ENCODE results near the gene KY. TPM values are rescaled to one million over a fixed set of nuclear protein-coding genes. Genes with fewer than 3 reads are reported as not detected.

KY gene
- total RNA-seq, 2 experiments from 2014 or later, result not detected

- Histone ChIP-seq H2AFZ (ENCODE audit: low read length) (no peak overlapping the region), H3K27ac (ENCODE audit: low read depth, low read length, poor library complexity, severe bottlenecking) (no peak overlapping the region), H3K4me3 (ENCODE audit: low read depth, low read length, poor library complexity, severe bottlenecking) (no peak overlapping the region), H3K9me2 (ENCODE audit: insufficient read depth, low read length) (no peaks in the 10 kb centered on the region), H3K4me2 (ENCODE audit: low read length) (no peak overlapping the region), H4K20me1 (ENCODE audit: insufficient read depth, low read length) (no peaks in the 10 kb centered on the region), H3K79me2 (ENCODE audit: insufficient read depth, low read depth, low read length) (no peaks in the 10 kb centered on the region), H3K4me1 (ENCODE audit: insufficient read depth, low read length, poor library complexity, severe bottlenecking) (no peaks in the 10 kb centered on the region), H3K36me3 (ENCODE audit: insufficient read depth, low read length) (no peaks in the 10 kb centered on the region), H3K9me3 (ENCODE audit: low read length) (no peaks in the 10 kb centered on the region)
- CTCF ChIA-PET (ENCODE audit: unreplicated experiment), result no interaction called here
- no TSS peak for BruUV-seq (replicated peaks)
- POLR2A ChIA-PET, result no interaction called here
- intact Hi-C loops (cut with micrococcal nuclease; ENCODE audit: unreplicated experiment), result no loop called here
- no peak for DNase-seq (ENCODE audit: low spot score)
- TF ChIP-seq CTCF (conservative IDR thresholded peaks at IDR 0.05; ENCODE audit: low read length), result no peak
Observed at GRCh38 chr3:134614955-134615354, 35.9 kb downstream of the KY start.

- Histone ChIP-seq H3K79me2 (ENCODE audit: insufficient read depth, low read depth, low read length) (no peaks in the 10 kb centered on the region), H3K4me1 (ENCODE audit: insufficient read depth, low read length, poor library complexity, severe bottlenecking) (no peaks in the 10 kb centered on the region), H2AFZ (ENCODE audit: low read length) (no peak overlapping the region), H3K4me2 (ENCODE audit: low read length) (no peak overlapping the region), H3K9me2 (ENCODE audit: insufficient read depth, low read length) (no peaks in the 10 kb centered on the region), H3K9me3 (ENCODE audit: low read length) (no peaks in the 10 kb centered on the region), H3K27ac (ENCODE audit: low read depth, low read length, poor library complexity, severe bottlenecking) (no peak overlapping the region), H3K4me3 (ENCODE audit: low read depth, low read length, poor library complexity, severe bottlenecking) (no peak overlapping the region), H3K36me3 (ENCODE audit: insufficient read depth, low read length) (no peaks in the 10 kb centered on the region), H4K20me1 (ENCODE audit: insufficient read depth, low read length) (no peaks in the 10 kb centered on the region)
- TF ChIP-seq EZH2phosphoT487 (IDR thresholded peaks at IDR 0.05; ENCODE audit: borderline replicate concordance, low read depth, low read length), result no peak
- no peak for TF ChIP-seq CTCF (conservative IDR thresholded peaks at IDR 0.05; ENCODE audit: low read length)
- CTCF ChIA-PET (ENCODE audit: unreplicated experiment), result no interaction called here
- POLR2A ChIA-PET, result no interaction called here
- DNase-seq (ENCODE audit: low spot score), result no peak
- intact Hi-C loops (cut with micrococcal nuclease; ENCODE audit: unreplicated experiment), result no loop called here
- BruUV-seq (replicated peaks), result no TSS peak
Observed at GRCh38 chr3:134613006-134613520, 37.8 kb downstream of the KY start.

- no peaks in the 10 kb centered on the region for H4K20me1 ChIP-seq (ENCODE audit: insufficient read depth, low read length)
- TF ChIP-seq EZH2phosphoT487 (IDR thresholded peaks at IDR 0.05; ENCODE audit: borderline replicate concordance, low read depth, low read length) (no peak), CTCF (conservative IDR thresholded peaks at IDR 0.05; ENCODE audit: low read length) (no peak)
- H2AFZ ChIP-seq (ENCODE audit: low read length), result no peak overlapping the region
- H3K4me1 ChIP-seq (ENCODE audit: insufficient read depth, low read length, poor library complexity, severe bottlenecking), result no peaks in the 10 kb centered on the region
- H3K79me2 ChIP-seq (ENCODE audit: insufficient read depth, low read depth, low read length), result no peaks in the 10 kb centered on the region
- no TSS peak for BruUV-seq (replicated peaks)
- ChIA-PET CTCF (ENCODE audit: unreplicated experiment) (no interaction called here), POLR2A (no interaction called here)
- intact Hi-C loops (cut with micrococcal nuclease; ENCODE audit: unreplicated experiment), result no loop called here
- no peak overlapping the region for H3K4me2 ChIP-seq (ENCODE audit: low read length)
- no peak for DNase-seq (ENCODE audit: low spot score)
- no peaks in the 10 kb centered on the region for H3K9me3 ChIP-seq (ENCODE audit: low read length)
- H3K9me2 ChIP-seq (ENCODE audit: insufficient read depth, low read length), result no peaks in the 10 kb centered on the region
- no peak overlapping the region for H3K4me3 ChIP-seq (ENCODE audit: low read depth, low read length, poor library complexity, severe bottlenecking)
- no peak overlapping the region for H3K27ac ChIP-seq (ENCODE audit: low read depth, low read length, poor library complexity, severe bottlenecking)
- H3K36me3 ChIP-seq (ENCODE audit: insufficient read depth, low read length), result no peaks in the 10 kb centered on the region
Observed at GRCh38 chr3:134611516-134611915, 39.3 kb downstream of the KY start.

Data from OCI-LY7 (cell line).